ENCODE data around the gene AQP11.
"Not testable (repeated sequence)": the region's sequence is repeated elsewhere in the genome, so short reads cannot be mapped to it uniquely, and the experiment has no call there.

AQP11 gene

GRCh38 chr11:77609234-77609633 is 19.5 kb downstream of the AQP11 start:
- Mint-ChIP-seq H3K4me1 (ENCODE audit: low read depth in 2 of 2) (no peaks in the 10 kb centered on the region), H3K27ac (no peak overlapping the region), H3K4me3 (no peak overlapping the region), H3K27me3 (no peaks in the 10 kb centered on the region), H3K9me3 (no peaks in the 10 kb centered on the region), H3K36me3 (ENCODE audit: insufficient read depth) (peaks cover 14% of the 10 kb centered on the region)
- DNase-seq (no peak), ATAC-seq (replicated peaks) (no peak)

DNA sequence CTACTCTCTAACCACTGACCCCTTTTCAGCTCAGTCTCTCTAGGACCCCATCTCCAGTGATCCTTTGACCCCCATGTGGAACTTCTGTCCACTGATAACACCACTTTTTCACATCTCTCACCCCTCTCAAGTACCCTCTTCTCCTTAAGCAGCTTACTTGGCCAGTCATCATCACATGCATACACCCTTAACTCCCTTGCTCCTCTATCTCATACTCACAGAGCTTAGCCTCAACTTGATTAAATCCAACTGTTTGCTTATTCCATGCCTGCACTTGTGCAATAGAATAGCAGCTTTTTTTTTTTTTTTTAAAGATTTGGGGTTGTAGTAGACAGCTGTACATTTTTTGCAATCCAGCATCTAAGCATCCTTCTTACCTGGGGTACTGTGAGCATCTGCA is 22.2 kb downstream of the AQP11 start:
- ATAC-seq (replicated peaks), result no peak
- Mint-ChIP-seq H3K36me3 (ENCODE audit: insufficient read depth) (peaks cover 27% of the 10 kb centered on the region), H3K27me3 (no peaks in the 10 kb centered on the region), H3K27ac (no peak overlapping the region), H3K4me1 (ENCODE audit: low read depth in 2 of 2) (no peaks in the 10 kb centered on the region), H3K9me3 (no peaks in the 10 kb centered on the region), H3K4me3 (no peak overlapping the region)
- DNase-seq, result no peak

DNA sequence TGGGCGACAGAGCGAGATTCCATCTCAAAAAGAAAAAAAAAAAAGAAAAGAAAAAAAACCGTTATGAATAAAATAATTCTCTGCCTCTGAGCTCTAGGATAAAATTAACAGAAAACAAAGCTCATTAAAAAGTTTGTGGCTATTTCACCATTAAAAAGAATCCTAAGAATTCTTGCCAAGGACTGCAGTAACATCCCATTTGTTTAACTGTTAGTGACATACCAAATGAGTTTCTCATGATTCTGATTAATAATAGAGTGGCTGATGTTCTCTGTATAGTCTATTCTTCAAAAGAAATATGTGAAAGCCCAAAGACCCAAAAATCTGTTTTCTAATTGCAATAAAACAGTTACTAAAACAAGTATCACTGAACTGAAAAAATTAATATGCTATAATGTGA is 28.1 kb downstream of the AQP11 start:
- Mint-ChIP-seq H3K4me3 (no peak overlapping the region), H3K9me3 (no peaks in the 10 kb centered on the region), H3K27ac (no peak overlapping the region), H3K4me1 (ENCODE audit: low read depth in 2 of 2) (no peaks in the 10 kb centered on the region), H3K27me3 (no peaks in the 10 kb centered on the region), H3K36me3 (ENCODE audit: insufficient read depth) (peaks cover 37% of the 10 kb centered on the region)
- DNase-seq (no peak), ATAC-seq (replicated peaks) (no peak)

- peak; percentile 27 to 34 (median 29) for DNase-seq
- no peaks in the 10 kb centered on the region for H3K27me3 Mint-ChIP-seq
- peak overlapping the region in 1 of 2 donors; percentile 33 for H3K27ac Mint-ChIP-seq
- peak; percentile 35 for ATAC-seq (replicated peaks)
- peaks cover 48% of the 10 kb centered on the region for H3K36me3 Mint-ChIP-seq (ENCODE audit: insufficient read depth)
- H3K9me3 Mint-ChIP-seq, result no peaks in the 10 kb centered on the region
- H3K4me3 Mint-ChIP-seq, result no peak overlapping the region
- peaks cover 0 to 3% of the 10 kb centered on the region in 2 donors for H3K4me1 Mint-ChIP-seq (ENCODE audit: low read depth in 2 of 2)
Measured at GRCh38 chr11:77619576-77620198, 29.9 kb downstream of the AQP11 start.

DNA sequence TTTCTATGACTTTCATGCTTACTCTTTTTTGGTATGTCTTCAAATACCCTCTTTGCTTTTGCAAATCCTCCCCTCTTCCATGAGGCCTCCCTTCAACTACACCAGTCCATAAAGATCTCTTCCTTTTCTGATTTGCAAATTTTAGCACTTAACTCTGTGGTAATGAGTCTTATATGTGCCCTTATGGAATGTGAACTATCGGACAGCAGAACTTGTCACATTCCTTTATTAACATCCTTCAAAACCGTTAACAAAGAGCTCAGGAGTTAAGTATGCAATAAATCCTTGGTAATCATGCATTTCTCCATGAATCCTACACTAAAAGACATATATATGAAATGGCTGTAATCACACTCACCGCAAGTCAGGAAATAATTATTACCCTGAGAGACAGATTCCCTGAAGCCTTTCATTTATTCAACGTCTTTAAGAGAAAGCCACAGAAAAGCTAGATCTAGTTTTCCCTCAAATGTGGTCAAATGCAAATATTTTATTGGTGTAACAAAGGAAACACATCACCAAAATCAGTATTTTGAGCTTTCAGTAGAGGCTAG is 40.5 kb downstream of the AQP11 start:
- Mint-ChIP-seq H3K4me3 (no peak overlapping the region), H3K27me3 (no peaks in the 10 kb centered on the region), H3K36me3 (ENCODE audit: insufficient read depth) (peaks cover 46% of the 10 kb centered on the region), H3K9me3 (no peaks in the 10 kb centered on the region), H3K4me1 (ENCODE audit: low read depth in 2 of 2) (peaks cover 6 to 19% of the 10 kb centered on the region in 2 donors), H3K27ac (peak overlapping the region; percentile 2 to 23)
- ATAC-seq (replicated peaks) (no peak), DNase-seq (no peak)

- H3K4me3 Mint-ChIP-seq; ATAC-seq (replicated peaks); H3K27me3 Mint-ChIP-seq; H3K9me3 Mint-ChIP-seq; H3K27ac Mint-ChIP-seq; DNase-seq: not testable (repeated sequence)
- Mint-ChIP-seq H3K36me3 (ENCODE audit: insufficient read depth) (peaks cover 30% of the 10 kb centered on the region), H3K4me1 (ENCODE audit: low read depth in 2 of 2) (peaks cover 23 to 45% of the 10 kb centered on the region in 2 donors)
Measured at GRCh38 chr11:77633926-77634325, 44.2 kb downstream of the AQP11 start.

DNA sequence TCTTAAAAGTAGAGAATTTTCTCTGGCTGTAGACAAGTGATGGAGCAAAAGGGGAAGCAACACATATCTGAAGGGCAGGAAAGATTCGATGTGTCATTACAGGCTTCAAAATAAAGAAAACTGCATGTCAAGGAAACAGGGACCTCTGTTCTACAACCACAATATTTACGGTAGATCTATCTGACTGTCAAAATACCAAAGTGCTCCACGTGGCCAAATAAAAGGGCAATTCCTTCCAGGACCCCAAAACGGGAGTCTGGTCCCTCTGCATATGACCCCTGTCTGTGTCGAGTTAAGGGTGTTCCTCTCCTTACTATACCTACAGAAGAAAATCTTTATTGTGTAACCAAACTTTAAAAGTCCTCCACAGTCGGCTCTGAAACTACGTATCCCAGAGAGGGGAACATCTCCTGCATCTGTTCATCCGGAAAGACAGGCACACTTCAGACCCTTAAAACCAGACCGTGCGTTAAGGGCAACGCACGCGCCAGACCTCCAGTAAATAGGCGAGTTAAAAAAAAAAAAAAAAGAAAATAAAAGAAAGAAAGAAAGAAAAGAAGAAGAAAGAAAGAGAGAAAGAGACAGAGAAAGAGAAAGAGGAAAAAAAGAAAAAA is 47.1 kb downstream of the AQP11 start:
- peaks cover 16% of the 10 kb centered on the region for H3K36me3 Mint-ChIP-seq (ENCODE audit: insufficient read depth)
- no peaks in the 10 kb centered on the region for H3K9me3 Mint-ChIP-seq
- H3K4me3 Mint-ChIP-seq, result peak overlapping the region; percentile 93
- ATAC-seq (replicated peaks) (no peak), DNase-seq (no peak)
- peaks cover 17 to 37% of the 10 kb centered on the region in 2 donors for H3K4me1 Mint-ChIP-seq (ENCODE audit: low read depth in 2 of 2)
- peak overlapping the region; percentile 92 to 95 for H3K27ac Mint-ChIP-seq
- no peaks in the 10 kb centered on the region for H3K27me3 Mint-ChIP-seq

DNA sequence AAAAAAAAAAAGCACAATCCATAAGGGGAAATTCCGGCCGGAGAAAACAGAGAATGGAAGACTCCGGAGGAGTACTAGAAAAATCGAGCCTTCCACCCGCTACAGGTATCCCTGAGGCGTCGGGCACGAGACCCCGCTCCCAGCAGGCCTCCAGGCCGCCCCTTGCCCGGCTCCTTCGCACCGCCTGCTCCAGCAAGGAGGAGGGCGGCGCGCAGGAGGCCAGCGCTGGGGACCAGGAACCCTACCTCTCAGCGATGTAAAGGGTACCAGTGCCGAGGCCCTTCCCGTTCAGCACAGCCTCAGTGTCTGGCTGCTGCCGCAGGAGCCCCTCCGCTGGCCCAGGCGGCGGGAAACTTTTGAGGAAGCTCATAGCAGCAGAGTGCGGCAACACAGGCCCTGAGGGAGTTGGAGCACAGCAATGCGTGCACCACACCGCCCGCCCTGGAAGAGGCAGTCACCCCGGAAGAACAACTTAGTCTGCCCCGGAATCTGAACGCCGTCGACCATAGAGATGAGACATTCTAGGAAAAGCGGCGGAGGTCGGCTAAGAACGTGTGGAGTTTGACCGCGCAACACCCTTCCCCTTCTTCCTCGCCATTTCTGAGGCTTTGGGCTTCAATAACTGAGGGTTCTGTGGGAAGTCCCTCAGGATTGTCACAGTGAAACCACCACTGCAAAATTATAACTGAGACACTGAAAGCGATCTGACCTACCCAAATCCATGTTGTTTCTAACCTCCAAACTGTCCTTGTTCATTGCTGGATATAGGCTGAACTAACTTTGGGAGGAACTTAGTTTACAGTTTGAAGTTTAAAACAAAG is 47.8 kb downstream of the AQP11 start, which contains the start of gene CLNS1A:
Gene CLNS1A (minus strand): TSS at position 450 of the 821 bp plus-strand sequence. CDS start 80 bp downstream, at position 370.
- Mint-ChIP-seq H3K4me3 (peak within 1 kb of the TSS; percentile 93), H3K27me3 (no peaks in the 10 kb centered on the region), H3K9me3 (no peaks in the 10 kb centered on the region), H3K27ac (peak within 1 kb of the TSS; percentile 92 to 95), H3K36me3 (ENCODE audit: insufficient read depth) (peaks cover 16% of the 10 kb centered on the region), H3K4me1 (ENCODE audit: low read depth in 2 of 2) (peaks cover 17 to 37% of the 10 kb centered on the region in 2 donors)
- peak; percentile 99 for ATAC-seq (replicated peaks)
- DNase-seq, result peak; percentile 62 to 70 (median 69)

DNA sequence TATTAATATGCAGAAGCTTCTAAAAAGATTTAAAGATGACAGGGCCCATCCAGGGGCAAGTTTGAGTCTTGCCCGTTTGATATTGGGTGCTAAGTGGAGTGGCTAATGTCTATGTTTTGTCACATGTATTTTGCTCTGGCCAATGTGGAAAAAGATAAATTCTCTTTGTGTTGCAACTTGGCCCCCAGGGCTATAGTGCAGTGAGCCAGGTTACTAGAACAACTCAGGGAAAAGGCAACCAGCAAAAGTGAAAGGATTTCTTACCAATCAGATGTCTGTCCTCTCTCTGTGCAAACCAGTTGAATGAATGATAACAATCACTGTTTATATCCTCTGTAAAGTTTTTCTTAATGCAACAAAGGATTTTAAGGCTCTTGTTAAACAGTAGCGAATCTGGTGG is 52.5 kb downstream of the AQP11 start:
- Mint-ChIP-seq H3K4me3 (no peak overlapping the region), H3K27me3 (peaks cover 6 to 24% of the 10 kb centered on the region in 2 donors), H3K36me3 (ENCODE audit: insufficient read depth) (peaks cover 7% of the 10 kb centered on the region), H3K4me1 (ENCODE audit: low read depth in 2 of 2) (peaks cover 4 to 7% of the 10 kb centered on the region in 2 donors), H3K9me3 (no peaks in the 10 kb centered on the region), H3K27ac (no peak overlapping the region)
- no peak for DNase-seq
- ATAC-seq (replicated peaks), result no peak

GRCh38 chr11:77644887-77645286 is 55.1 kb downstream of the AQP11 start:
- Mint-ChIP-seq H3K36me3 (ENCODE audit: insufficient read depth) (peaks cover 3% of the 10 kb centered on the region), H3K9me3 (no peaks in the 10 kb centered on the region), H3K4me1 (ENCODE audit: low read depth in 2 of 2) (no peaks in the 10 kb centered on the region), H3K27me3 (peaks cover 15 to 29% of the 10 kb centered on the region in 2 donors), H3K4me3 (no peak overlapping the region), H3K27ac (no peak overlapping the region)
- ATAC-seq (replicated peaks), result no peak
- DNase-seq, result no peak

GRCh38 chr11:77647654-77648305 is 58.0 kb downstream of the AQP11 start:
- no peak overlapping the region for H3K27ac Mint-ChIP-seq
- H3K4me3 Mint-ChIP-seq, result no peak overlapping the region
- H3K36me3 Mint-ChIP-seq (ENCODE audit: insufficient read depth), result peaks cover 3% of the 10 kb centered on the region
- no peaks in the 10 kb centered on the region for H3K9me3 Mint-ChIP-seq
- ATAC-seq (replicated peaks), result no peak
- no peaks in the 10 kb centered on the region for H3K4me1 Mint-ChIP-seq (ENCODE audit: low read depth in 2 of 2)
- peaks cover 23 to 36% of the 10 kb centered on the region in 2 donors for H3K27me3 Mint-ChIP-seq
- DNase-seq, result no peak

GRCh38 chr11:77650123-77650522 is 60.4 kb downstream of the AQP11 start:
- no peaks in the 10 kb centered on the region for H3K4me1 Mint-ChIP-seq (ENCODE audit: low read depth in 2 of 2)
- peaks cover 17 to 26% of the 10 kb centered on the region in 2 donors for H3K27me3 Mint-ChIP-seq
- no peak for DNase-seq
- H3K9me3 Mint-ChIP-seq, result no peaks in the 10 kb centered on the region
- H3K27ac Mint-ChIP-seq, result no peak overlapping the region
- peaks cover 2% of the 10 kb centered on the region for H3K36me3 Mint-ChIP-seq (ENCODE audit: insufficient read depth)
- ATAC-seq (replicated peaks), result no peak
- H3K4me3 Mint-ChIP-seq, result no peak overlapping the region

All from effector memory CD8-positive, alpha-beta T cell (primary cell).